ENCODE results near the gene EGFR. TPM values are rescaled to one million over a fixed set of nuclear protein-coding genes. Genes with fewer than 3 reads are reported as not detected.

EGFR gene
- total and polyA plus RNA-seq, 9 donors = 13.0 to 54.6 (median 41.7) TPM

DNA sequence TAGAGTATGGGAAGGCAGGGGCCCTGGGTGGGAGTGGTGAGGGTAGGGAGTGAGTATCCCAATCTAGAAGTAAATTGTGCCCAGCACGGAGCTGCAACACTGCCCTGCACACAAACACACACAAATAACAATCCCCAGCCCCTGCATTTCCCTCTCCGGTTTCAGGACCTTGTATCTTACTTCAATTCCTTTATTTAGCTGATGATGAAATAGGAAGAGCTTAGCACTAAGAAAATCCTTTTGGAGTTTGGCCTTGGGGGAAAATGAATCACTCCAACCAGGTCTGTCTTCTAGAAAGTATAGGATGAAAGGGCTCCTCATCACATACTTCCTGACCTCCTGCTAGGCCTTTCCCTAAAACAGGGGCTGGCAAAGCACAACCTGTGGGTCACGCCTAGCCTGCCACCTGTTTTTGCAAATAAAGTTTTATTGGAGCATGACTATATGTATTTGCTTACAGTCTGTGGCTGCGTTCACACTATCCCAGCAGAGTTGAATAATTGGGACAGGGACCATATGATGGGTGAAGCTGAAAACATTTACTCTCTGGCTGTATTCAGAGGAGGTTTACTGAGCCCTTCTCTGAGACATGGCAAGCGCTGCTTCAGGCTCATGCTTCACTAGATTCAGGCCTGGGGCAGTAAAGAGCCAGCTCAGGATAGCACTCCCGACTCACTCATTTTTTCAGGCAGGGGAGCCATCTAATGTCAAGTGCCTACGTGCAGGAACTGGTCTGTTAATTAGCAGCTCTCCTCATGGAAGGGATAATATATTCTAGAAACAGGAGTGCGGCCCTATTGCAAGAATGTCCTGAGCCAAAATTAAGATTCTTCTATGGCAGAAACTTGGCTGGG lies 111.0 kb downstream of the EGFR start:
- peaks cover 33% of the 10 kb centered on the region for H3K4me1 ChIP-seq (ENCODE audit: insufficient read depth)
- intact Hi-C loops (cut with DNase I) = loop anchor here in 2 of 4 donors (1.0 to 10.0 kb wide), 2 partner anchors 105 to 110 kb away; partner anchors contain the start of gene EGFR (in 1 of the 2)
- DNase-seq = peak in 2 of 5 donors; percentile 24 to 48
- 49 to 57% (median 50%) methylated on average over 8 of the region's 8 CpGs for WGBS, 3 donors
- no peaks in the 10 kb centered on the region for H3K9me3 ChIP-seq
- TF ChIP-seq, protein P1, sequence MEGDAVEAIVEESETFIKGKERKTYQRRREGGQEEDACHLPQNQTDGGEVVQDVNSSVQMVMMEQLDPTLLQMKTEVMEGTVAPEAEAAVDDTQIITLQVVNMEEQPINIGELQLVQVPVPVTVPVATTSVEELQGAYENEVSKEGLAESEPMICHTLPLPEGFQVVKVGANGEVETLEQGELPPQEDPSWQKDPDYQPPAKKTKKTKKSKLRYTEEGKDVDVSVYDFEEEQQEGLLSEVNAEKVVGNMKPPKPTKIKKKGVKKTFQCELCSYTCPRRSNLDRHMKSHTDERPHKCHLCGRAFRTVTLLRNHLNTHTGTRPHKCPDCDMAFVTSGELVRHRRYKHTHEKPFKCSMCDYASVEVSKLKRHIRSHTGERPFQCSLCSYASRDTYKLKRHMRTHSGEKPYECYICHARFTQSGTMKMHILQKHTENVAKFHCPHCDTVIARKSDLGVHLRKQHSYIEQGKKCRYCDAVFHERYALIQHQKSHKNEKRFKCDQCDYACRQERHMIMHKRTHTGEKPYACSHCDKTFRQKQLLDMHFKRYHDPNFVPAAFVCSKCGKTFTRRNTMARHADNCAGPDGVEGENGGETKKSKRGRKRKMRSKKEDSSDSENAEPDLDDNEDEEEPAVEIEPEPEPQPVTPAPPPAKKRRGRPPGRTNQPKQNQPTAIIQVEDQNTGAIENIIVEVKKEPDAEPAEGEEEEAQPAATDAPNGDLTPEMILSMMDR (IDR thresholded peaks at IDR 0.05) = no peak
- TF ChIP-seq POLR2A (IDR thresholded peaks at IDR 0.05) = no peak
- no peak for TF ChIP-seq EP300 (IDR thresholded peaks at IDR 0.05)
- no peaks in the 10 kb centered on the region for H3K27me3 ChIP-seq
- peak overlapping the region in 1 of 2 donors; percentile 74 for H3K27ac ChIP-seq
- H3K36me3 ChIP-seq = no peaks in the 10 kb centered on the region
- H3K4me3 ChIP-seq = no peak overlapping the region

DNA sequence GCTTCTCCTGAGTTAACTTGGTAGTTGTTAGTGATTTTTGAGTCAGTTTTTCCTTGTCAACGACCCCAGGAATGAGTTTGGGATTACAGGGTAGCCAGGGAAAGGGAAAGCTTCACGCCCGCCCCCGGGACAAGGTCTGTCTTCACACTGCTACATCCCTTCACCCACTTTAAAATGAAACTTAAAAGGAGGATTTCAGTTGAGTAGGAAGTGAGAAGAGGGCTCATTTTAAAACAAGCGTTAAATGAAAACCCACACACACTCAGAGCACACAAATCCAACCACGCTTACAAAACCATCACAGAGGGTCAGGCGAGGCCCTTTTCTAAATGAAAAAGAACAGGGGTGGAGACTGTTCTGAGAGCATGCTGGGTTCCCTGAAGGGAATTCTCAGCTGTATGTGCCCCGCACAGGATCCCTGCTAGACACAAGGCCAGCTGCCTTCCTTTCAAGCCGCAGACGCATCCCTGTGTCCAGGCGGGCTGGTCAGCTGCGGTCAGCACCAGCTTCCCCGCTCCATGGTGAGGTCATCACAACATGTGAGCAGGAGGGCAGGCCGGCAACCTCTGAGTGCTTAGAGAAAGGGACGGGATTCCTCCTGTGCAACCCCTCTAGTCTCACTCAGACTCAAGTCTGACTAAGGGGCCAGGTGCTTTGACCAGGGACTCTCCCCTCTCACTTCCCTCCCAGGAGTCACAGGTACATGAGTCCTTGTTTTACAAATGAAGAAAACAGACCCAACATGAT lies 111.8 kb downstream of the EGFR start:
- Histone ChIP-seq H3K36me3 (no peaks in the 10 kb centered on the region), H3K27me3 (no peaks in the 10 kb centered on the region), H3K4me1 (ENCODE audit: insufficient read depth) (peaks cover 30% of the 10 kb centered on the region), H3K4me3 (no peak overlapping the region), H3K27ac (peak overlapping the region; percentile 42 to 74), H3K9me3 (no peaks in the 10 kb centered on the region)
- WGBS, 3 donors = 18 to 26% (median 21%) methylated on average over 15 of the region's 15 CpGs
- intact Hi-C loops (cut with DNase I) = no loop called here
- TF ChIP-seq, protein P1 (IDR thresholded peaks at IDR 0.05) = no peak
- TF ChIP-seq POLR2A (IDR thresholded peaks at IDR 0.05) (no peak), EP300 (IDR thresholded peaks at IDR 0.05) (no peak)
- peak; percentile 70 to 80 (median 72) for DNase-seq

DNA sequence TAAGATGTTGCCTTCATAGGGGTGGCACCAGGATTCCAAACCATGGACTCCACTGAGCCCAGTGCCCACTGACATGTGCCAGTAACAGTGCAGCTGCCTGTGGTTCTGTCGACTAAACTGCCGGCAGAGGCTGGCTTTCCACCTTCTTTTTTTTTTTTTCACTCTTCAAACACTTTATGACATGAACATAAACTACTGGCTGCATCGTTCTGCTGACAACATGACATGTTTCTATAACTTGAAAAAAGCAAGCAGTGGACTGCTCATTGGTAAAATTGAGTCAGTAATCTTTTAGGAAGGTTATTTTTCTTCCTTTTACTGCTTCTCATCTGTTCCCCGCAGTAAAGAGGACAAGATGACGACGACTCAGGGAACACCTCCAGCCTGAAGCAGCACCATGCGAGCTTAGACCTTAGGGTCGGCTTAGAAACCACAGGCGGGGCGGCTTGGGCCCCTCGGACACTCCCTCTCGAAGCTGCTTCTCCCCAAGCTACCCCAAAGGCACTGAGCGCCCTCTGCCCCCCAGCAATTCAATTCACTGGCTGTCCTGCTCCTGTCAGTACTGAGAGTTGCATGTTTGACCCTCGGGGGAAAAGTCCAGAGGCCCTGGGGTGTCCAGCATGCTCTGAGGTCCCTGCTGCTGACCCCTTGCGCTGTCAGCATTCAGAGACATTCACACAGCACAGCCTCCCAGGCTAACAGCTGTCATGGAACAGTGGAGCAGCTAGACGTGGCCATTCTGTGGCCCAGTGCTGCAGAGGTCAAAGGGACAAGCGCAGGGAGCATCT lies 112.5 kb downstream of the EGFR start:
- TF ChIP-seq, protein P1 (IDR thresholded peaks at IDR 0.05) = no peak
- TF ChIP-seq EP300 (IDR thresholded peaks at IDR 0.05) (no peak), POLR2A (IDR thresholded peaks at IDR 0.05) (no peak)
- 75 to 84% (median 83%) methylated on average over 17 of the region's 17 CpGs for WGBS, 3 donors
- no peaks in the 10 kb centered on the region for H3K9me3 ChIP-seq
- no peaks in the 10 kb centered on the region for H3K36me3 ChIP-seq
- DNase-seq = no peak
- H3K4me3 ChIP-seq = no peak overlapping the region
- intact Hi-C loops (cut with DNase I) = no loop called here
- H3K27me3 ChIP-seq = no peaks in the 10 kb centered on the region
- peak overlapping the region; percentile 42 to 74 for H3K27ac ChIP-seq
- peaks cover 23% of the 10 kb centered on the region for H3K4me1 ChIP-seq (ENCODE audit: insufficient read depth)

GRCh38 chr7:55132550-55132889 lies 113.7 kb downstream of the EGFR start:
- intact Hi-C loops (cut with DNase I) = no loop called here
- H3K4me1 ChIP-seq (ENCODE audit: insufficient read depth) = peaks cover 19% of the 10 kb centered on the region
- 82 to 93% (median 91%) methylated on average over 5 of the region's 5 CpGs for WGBS, 3 donors
- no peak for DNase-seq
- no peak for TF ChIP-seq POLR2A (IDR thresholded peaks at IDR 0.05)
- no peak overlapping the region for H3K4me3 ChIP-seq
- H3K27ac ChIP-seq = no peak overlapping the region
- no peaks in the 10 kb centered on the region for H3K9me3 ChIP-seq
- H3K27me3 ChIP-seq = no peaks in the 10 kb centered on the region
- no peaks in the 10 kb centered on the region for H3K36me3 ChIP-seq
